SH-SY5Y (cell line): ENCODE results near the gene TRIM56.

Experiments used
- GATA2 ChIP-seq: IDR thresholded peaks from 2 replicates; pipeline ENCODE4 v1.6.1; 2011; ENCODE audit warnings: mild to moderate bottlenecking, low read depth, low read length
- GATA3 ChIP-seq: IDR thresholded peaks from 2 replicates; pipeline ENCODE4 v1.6.1; 2011; ENCODE audit warnings: low read depth, mild to moderate bottlenecking, low read length, moderate library complexity

DNA sequence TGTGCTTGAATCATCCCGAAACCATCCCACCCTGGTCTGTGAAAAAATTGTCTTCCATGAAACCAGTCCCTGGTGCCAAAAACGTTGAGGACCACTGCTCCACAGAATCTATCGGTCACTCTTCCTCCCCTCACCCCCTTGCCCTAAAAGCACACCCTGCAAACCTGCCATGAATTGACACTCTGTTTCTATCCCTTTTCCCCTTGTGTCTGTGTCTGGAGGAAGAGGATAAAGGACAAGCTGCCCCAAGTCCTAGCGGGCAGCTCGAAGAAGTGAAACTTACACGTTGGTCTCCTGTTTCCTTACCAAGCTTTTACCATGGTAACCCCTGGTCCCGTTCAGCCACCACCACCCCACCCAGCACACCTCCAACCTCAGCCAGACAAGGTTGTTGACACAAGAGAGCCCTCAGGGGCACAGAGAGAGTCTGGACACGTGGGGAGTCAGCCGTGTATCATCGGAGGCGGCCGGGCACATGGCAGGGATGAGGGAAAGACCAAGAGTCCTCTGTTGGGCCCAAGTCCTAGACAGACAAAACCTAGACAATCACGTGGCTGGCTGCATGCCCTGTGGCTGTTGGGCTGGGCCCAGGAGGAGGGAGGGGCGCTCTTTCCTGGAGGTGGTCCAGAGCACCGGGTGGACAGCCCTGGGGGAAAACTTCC, 40.8 kb downstream of the TRIM56 start:
- TF ChIP-seq GATA2 (no peak), GATA3 (no peak)
